ENCODE data around the gene CAMTA1. TPM values are rescaled to one million over a fixed set of nuclear protein-coding genes. Genes with fewer than 3 reads are reported as not detected.
A peak's percentile ranks its signal among the peaks of the same experiment; 100 is the strongest.

CAMTA1 gene
- total and polyA plus RNA-seq, 2 experiments from 2014 or later = 213 to 341 TPM

DNA sequence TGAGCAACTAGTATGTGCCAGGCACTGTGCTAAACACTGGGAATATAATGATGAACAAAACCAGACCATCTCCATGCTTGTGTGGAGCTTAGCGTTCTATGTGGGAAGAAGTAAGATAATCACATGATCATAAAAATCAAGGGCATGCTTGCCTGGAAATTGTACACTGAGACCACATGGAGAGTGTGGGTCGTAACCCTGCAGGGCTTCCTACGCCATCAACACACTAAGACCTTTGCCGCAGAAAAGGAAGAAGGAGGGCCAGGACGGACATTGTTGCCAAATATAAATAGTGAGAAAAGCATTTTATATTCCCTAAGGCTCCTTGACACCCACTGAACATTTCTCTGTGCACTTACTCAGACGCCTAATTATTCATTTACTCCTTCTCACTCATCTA is 597.7 kb downstream of the CAMTA1 start:
- no peak for DNase-seq (ENCODE audit: low read depth in 1 of 2, low spot score in 1 of 2)
- H3K36me3 ChIP-seq = no peaks in the 10 kb centered on the region
- peaks cover 28% of the 10 kb centered on the region for H3K4me1 ChIP-seq (ENCODE audit: low read depth)
- no peaks in the 10 kb centered on the region for H3K27me3 ChIP-seq
- TF ChIP-seq, protein P1, sequence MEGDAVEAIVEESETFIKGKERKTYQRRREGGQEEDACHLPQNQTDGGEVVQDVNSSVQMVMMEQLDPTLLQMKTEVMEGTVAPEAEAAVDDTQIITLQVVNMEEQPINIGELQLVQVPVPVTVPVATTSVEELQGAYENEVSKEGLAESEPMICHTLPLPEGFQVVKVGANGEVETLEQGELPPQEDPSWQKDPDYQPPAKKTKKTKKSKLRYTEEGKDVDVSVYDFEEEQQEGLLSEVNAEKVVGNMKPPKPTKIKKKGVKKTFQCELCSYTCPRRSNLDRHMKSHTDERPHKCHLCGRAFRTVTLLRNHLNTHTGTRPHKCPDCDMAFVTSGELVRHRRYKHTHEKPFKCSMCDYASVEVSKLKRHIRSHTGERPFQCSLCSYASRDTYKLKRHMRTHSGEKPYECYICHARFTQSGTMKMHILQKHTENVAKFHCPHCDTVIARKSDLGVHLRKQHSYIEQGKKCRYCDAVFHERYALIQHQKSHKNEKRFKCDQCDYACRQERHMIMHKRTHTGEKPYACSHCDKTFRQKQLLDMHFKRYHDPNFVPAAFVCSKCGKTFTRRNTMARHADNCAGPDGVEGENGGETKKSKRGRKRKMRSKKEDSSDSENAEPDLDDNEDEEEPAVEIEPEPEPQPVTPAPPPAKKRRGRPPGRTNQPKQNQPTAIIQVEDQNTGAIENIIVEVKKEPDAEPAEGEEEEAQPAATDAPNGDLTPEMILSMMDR (IDR thresholded peaks at IDR 0.05; ENCODE audit: low read depth, low read length) = no peak
- no peak overlapping the region for H3K4me3 ChIP-seq
- no peak overlapping the region for H3K27ac ChIP-seq
- no peaks in the 10 kb centered on the region for H3K9me3 ChIP-seq (ENCODE audit: low read depth)

DNA sequence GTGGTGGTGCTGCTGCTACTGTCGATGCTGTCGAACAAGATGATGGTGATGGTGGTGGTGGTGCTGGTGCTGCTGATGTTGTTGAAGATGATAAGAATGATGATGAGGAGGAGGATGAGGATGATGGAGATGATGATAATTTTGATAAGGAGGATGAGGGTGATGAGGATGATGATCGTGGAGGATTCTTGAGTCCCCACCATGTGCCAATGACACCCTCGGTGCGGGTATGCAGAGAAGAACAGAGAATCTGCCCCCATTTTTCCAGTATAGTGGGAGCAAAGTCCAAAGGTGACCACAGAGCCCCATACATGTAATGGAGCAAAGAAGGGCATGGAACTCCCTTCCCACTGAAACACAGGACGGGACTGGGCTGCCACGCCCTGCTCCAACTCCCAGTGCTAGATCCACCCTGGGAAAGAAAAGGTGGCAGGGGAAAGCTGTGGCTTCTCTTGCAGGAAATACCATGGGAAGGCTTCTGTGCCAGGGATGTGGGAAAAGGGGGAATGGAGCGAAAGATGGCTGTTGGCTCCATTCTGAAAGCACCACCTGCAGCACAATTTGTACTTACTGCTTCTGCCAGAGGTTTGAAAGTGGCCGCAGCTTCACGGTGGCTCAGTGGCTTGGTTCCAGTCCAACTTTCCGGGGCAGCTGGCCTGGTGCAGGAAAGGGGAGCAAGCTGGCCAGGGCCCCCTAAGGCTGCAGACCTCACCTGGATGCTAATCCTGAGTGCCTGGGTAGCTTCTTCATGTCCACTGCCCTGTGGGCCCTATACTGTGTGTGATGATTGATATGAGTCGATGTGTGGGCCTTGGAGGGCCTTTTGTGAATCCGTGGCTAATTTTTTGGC is 598.6 kb downstream of the CAMTA1 start:
- no peak for DNase-seq (ENCODE audit: low read depth in 1 of 2, low spot score in 1 of 2)
- TF ChIP-seq, protein P1 (IDR thresholded peaks at IDR 0.05; ENCODE audit: low read depth, low read length) = no peak
- no peaks in the 10 kb centered on the region for H3K36me3 ChIP-seq

DNA sequence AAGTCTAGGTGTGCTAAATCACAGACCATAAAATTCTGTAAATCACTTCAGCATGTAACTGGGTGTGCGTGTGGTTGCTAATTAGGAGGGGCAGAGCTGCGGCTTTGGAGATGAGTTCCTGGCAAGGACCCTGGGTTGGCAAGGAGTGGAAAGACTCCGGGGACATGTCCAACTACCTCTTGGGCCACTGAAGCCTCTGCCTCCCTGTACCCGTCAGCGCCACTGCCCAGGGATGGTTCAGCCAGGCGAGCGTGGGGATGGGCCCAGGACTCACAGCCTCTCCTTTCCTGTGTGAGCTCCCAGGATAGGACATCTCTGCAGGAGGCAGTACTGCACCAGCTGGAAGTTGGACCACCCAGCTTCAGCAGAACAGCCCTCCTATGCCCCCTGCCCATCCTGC is 599.4 kb downstream of the CAMTA1 start:
- Histone ChIP-seq H3K36me3 (no peaks in the 10 kb centered on the region), H3K4me1 (ENCODE audit: low read depth) (peaks cover 18% of the 10 kb centered on the region), H3K4me3 (no peak overlapping the region), H3K9me3 (ENCODE audit: low read depth) (no peaks in the 10 kb centered on the region), H3K27me3 (no peaks in the 10 kb centered on the region), H3K27ac (no peak overlapping the region)
- no peak for DNase-seq (ENCODE audit: low read depth in 1 of 2, low spot score in 1 of 2)
- TF ChIP-seq, protein P1 (IDR thresholded peaks at IDR 0.05; ENCODE audit: low read depth, low read length) = no peak

More for the DNA sequence above, 598.6 kb downstream of the CAMTA1 start:
- no peaks in the 10 kb centered on the region for H3K27me3 ChIP-seq
- H3K27ac ChIP-seq = no peak overlapping the region
- H3K9me3 ChIP-seq (ENCODE audit: low read depth) = no peaks in the 10 kb centered on the region
- no peak overlapping the region for H3K4me3 ChIP-seq
- H3K4me1 ChIP-seq (ENCODE audit: low read depth) = peaks cover 26% of the 10 kb centered on the region

DNA sequence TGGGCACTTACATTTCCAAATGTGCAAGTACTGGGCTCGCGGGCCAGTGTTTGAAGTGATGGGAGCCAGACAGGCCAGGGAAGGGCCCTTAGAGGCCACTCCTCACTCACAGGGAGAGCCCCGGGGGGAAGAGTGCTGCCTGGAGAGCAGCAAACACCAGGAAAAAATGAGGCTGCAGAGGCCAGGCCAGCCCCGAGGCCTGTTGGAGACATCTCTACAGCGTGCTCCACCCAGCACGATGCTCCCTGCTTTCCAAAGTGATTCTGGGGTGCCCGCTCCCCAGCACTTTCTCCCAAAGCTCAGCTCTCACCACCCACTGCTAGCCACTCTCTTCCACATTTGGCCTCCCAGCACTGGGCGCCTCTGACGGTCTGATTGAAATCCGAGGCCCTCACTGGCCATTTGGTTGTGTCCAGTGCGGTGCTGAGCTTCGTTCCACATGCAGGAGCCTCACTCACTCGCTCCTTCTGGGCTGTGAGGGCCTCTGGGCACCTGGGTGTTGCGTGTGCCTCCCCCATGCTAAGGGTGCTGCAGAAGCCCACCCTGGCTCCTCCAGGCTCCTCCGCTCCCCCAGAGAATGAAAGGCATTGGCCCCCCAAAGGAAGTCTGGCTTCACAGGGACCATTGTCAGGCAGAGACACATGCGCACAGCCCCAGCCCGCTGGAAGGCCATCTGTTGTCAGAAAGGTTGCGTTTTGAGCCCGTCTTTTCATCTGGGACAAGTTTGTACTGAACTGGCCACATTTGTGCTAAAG is 600.4 kb downstream of the CAMTA1 start:
- Histone ChIP-seq H3K9me3 (ENCODE audit: low read depth) (no peaks in the 10 kb centered on the region), H3K27ac (peak overlapping the region; percentile 34), H3K4me1 (ENCODE audit: low read depth) (peaks cover 9% of the 10 kb centered on the region), H3K27me3 (no peaks in the 10 kb centered on the region), H3K36me3 (no peaks in the 10 kb centered on the region), H3K4me3 (no peak overlapping the region)
- TF ChIP-seq, protein P1 (IDR thresholded peaks at IDR 0.05; ENCODE audit: low read depth, low read length) = no peak
- peak in 1 of 2 donors; percentile 40 for DNase-seq (ENCODE audit: low read depth in 1 of 2, low spot score in 1 of 2)

DNA sequence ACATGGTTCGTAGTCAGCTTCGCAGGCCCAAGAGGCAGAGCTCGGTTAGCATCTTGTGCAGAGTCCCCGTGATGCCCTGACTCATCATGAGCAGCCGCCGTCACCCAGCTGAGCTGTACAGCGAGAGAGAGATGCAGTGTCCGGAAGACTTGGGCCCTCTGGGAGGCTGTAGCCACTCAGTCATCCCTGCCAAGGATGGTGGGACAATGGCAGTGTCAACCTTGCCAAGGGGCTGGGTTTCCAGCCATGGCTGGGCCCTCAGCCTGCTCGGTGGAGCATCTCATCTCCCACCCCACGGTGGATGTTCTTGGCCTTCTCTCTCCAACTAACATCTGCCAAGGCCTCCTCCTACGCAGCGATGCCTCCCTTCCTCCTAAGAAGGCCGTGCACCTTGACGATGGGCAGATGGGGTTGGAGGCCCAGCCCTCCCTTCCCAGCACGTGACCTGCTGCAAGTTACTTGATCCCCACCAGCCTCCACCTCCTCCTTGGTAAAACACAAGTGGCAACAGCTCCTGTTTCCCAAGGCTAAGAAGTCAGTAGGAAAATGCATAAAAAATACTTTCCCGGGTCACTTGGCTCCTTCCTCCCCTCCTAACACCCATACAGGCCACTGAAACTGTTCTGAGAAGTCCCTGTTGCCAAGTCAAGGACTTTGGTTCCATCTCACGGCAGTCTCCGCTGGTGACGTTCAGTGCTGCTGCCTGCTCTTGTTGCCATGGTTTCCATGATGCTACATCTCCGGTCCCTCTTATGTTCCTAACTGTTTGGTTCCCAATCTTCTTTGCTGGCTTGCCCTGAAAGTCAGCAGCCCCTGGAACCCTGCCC is 601.2 kb downstream of the CAMTA1 start:
- no peak for DNase-seq (ENCODE audit: low read depth in 1 of 2, low spot score in 1 of 2)
- H3K27me3 ChIP-seq = no peaks in the 10 kb centered on the region

More for the DNA sequence above, 601.2 kb downstream of the CAMTA1 start:
- H3K4me3 ChIP-seq = no peak overlapping the region
- no peaks in the 10 kb centered on the region for H3K9me3 ChIP-seq (ENCODE audit: low read depth)
- no peak overlapping the region for H3K27ac ChIP-seq
- TF ChIP-seq, protein P1 (IDR thresholded peaks at IDR 0.05; ENCODE audit: low read depth, low read length) = no peak
- H3K36me3 ChIP-seq = no peaks in the 10 kb centered on the region
- H3K4me1 ChIP-seq (ENCODE audit: low read depth) = peaks cover 5% of the 10 kb centered on the region

Measured in cardiac muscle cell (in vitro differentiated cells and primary cell).